ENCODE data around the gene NES.

DNA sequence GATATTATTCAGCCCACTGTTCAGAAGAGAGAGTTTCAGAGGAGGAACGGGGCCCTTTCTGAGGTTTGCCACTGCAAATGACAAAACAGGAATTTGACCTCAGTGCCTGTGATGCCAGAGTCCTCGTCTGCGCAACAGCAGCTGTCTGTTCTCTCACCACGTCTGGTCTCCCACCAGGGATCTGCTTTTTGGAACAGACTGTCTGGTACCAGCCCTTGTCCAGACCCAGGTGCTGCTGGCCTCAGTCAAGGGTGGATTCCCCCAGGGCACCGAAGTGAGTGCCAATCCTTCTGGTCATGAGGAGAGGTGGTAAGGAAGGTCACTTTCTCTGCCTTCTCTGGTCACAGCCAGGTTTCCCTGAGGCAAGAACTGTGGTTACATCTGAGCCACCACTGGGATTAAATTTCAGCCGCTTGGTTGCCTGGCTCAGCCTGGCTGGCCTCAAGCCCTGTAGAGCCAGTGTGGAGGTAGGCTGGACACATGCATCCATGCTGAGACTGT lies 37.6 kb downstream of the NES start:
- TF ChIP-seq, protein P1, sequence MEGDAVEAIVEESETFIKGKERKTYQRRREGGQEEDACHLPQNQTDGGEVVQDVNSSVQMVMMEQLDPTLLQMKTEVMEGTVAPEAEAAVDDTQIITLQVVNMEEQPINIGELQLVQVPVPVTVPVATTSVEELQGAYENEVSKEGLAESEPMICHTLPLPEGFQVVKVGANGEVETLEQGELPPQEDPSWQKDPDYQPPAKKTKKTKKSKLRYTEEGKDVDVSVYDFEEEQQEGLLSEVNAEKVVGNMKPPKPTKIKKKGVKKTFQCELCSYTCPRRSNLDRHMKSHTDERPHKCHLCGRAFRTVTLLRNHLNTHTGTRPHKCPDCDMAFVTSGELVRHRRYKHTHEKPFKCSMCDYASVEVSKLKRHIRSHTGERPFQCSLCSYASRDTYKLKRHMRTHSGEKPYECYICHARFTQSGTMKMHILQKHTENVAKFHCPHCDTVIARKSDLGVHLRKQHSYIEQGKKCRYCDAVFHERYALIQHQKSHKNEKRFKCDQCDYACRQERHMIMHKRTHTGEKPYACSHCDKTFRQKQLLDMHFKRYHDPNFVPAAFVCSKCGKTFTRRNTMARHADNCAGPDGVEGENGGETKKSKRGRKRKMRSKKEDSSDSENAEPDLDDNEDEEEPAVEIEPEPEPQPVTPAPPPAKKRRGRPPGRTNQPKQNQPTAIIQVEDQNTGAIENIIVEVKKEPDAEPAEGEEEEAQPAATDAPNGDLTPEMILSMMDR (IDR thresholded peaks at IDR 0.05; ENCODE audit: insufficient read depth, low read length) = no peak
- TF ChIP-seq POLR2AphosphoS5 (IDR thresholded peaks at IDR 0.05; ENCODE audit: low read depth) (no peak), REST (IDR thresholded peaks at IDR 0.05; ENCODE audit: insufficient replicate concordance, low read depth) (no peak)
